Measurements from ENCODE around the gene ABCA2.
A peak's percentile ranks its signal among the peaks of the same experiment; 100 is the strongest.

ABCA2 gene

DNA sequence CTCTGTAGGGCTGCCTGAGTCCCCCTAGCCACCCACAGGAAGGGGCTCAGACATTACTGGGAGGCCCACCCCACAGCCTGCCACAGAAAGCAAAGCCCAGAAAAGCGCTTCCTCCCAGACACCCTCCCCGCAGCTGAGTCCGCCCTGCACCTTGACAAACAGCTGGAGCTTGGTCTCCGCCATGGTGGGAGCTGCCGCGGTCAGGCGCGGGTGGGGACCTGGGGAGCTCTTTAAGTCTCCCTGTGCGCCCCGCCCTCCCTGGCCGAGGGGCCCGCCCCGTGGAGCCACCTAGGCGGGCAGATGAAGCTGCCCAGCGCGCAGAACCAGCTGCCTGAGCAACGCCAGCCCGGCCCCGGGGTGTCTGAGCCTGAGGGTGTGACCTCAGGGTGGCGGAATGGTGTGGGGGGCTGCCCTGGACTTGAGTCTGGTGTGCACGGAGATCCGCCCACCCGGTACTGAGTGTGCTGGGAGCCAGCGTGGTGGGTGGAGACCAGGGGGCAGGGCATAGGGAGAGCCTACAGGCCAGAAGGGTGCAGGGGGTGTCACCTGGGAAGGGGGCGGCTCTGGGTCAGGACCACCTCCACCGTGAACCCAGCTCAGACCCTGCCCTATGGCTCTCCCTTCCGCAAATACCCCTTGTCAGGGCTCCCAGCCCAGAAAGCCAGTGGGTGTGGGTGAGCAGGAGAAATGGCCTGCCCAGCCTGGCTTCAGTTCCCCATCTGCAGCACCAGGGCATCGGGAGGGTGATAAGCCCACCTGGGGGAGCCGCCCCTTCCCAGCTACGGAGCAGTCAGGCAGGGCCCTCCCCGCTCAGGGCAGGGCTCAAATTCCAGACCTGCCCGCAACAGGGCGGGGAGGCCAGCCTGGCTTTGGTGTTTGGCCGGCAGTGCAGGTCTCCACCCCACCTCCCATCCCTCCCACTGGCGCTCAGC is 31.4 kb downstream of the ABCA2 start, which contains the start of gene CLIC3:
TSS of gene CLIC3 (minus strand) at position 208 of the 932 bp plus-strand sequence. CDS start at position 183, 25 bp downstream.
- Histone ChIP-seq H3K9me3 (ENCODE audit: control insufficient read depth in 1 of 2, low read length in 2 of 2) (no peaks in the 10 kb centered on the region), H3K4me3 (ENCODE audit: low read depth in 1 of 2, low read length in 2 of 2) (peak within 1 kb of the TSS; percentile 52 to 53), H3K9ac (ENCODE audit: low read depth in 1 of 2, low read length in 2 of 2) (peak within 1 kb of the TSS; percentile 32 to 43), H3K27me3 (ENCODE audit: control insufficient read depth in 1 of 2, insufficient read depth in 2 of 2, low read length in 2 of 2) (peaks cover 0 to 12% of the 10 kb centered on the region in 2 donors), H3K27ac (ENCODE audit: low read depth, low read length) (no peak within 1 kb of the TSS), H3K36me3 (ENCODE audit: control insufficient read depth in 1 of 2, insufficient read depth in 2 of 2, low read length in 2 of 2) (peaks cover 0 to 3% of the 10 kb centered on the region in 2 donors), H3K4me1 (ENCODE audit: control insufficient read depth in 1 of 2, insufficient read depth in 2 of 2, low read length in 2 of 2) (peaks cover 37 to 48% of the 10 kb centered on the region in 2 donors)

- H3K27me3 ChIP-seq (ENCODE audit: control insufficient read depth in 1 of 2, insufficient read depth in 2 of 2, low read length in 2 of 2) = peaks cover 0 to 12% of the 10 kb centered on the region in 2 donors
Measured at GRCh38 chr9:136995772-136996311, 32.2 kb downstream of the ABCA2 start.

DNA sequence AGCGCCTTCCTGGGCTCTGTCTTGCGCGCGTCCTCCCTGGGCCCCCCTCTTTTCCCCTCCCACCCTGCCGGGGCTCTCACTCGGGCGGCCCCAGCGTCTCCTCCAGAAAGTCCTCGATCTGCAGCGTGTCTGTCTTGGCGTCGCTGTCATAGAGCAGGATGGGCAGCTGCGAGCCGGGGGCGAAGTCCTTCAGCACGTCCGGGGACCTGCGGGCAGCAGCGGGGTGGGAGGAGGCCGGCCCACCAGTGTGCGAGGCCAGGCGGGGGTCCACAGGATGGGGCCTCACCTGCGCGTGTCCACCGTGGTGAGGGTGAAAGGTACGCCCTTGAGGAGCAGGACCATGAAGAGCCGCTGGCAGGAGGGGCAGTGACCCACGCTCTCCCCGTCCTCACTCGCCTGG is 32.7 kb downstream of the ABCA2 start:
- H3K36me3 ChIP-seq (ENCODE audit: control insufficient read depth in 1 of 2, insufficient read depth in 2 of 2, low read length in 2 of 2) = peaks cover 0 to 3% of the 10 kb centered on the region in 2 donors
- no peak overlapping the region for H3K4me3 ChIP-seq (ENCODE audit: low read depth in 1 of 2, low read length in 2 of 2)

More at GRCh38 chr9:136995772-136996311, 32.2 kb downstream of the ABCA2 start:
- Histone ChIP-seq H3K4me1 (ENCODE audit: control insufficient read depth in 1 of 2, insufficient read depth in 2 of 2, low read length in 2 of 2) (peaks cover 37 to 48% of the 10 kb centered on the region in 2 donors), H3K9ac (ENCODE audit: low read depth in 1 of 2, low read length in 2 of 2) (peak overlapping the region in 1 of 2 donors; percentile 32), H3K27ac (ENCODE audit: low read depth, low read length) (no peak overlapping the region), H3K4me3 (ENCODE audit: low read depth in 1 of 2, low read length in 2 of 2) (peak overlapping the region in 1 of 2 donors; percentile 53), H3K36me3 (ENCODE audit: control insufficient read depth in 1 of 2, insufficient read depth in 2 of 2, low read length in 2 of 2) (peaks cover 0 to 3% of the 10 kb centered on the region in 2 donors), H3K9me3 (ENCODE audit: control insufficient read depth in 1 of 2, low read length in 2 of 2) (no peaks in the 10 kb centered on the region)

GRCh38 chr9:136994888-136995230 is 33.2 kb downstream of the ABCA2 start:
- Histone ChIP-seq H3K4me1 (ENCODE audit: control insufficient read depth in 1 of 2, insufficient read depth in 2 of 2, low read length in 2 of 2) (peaks cover 37 to 48% of the 10 kb centered on the region in 2 donors), H3K9me3 (ENCODE audit: control insufficient read depth in 1 of 2, low read length in 2 of 2) (no peaks in the 10 kb centered on the region), H3K4me3 (ENCODE audit: low read depth in 1 of 2, low read length in 2 of 2) (no peak overlapping the region), H3K27me3 (ENCODE audit: control insufficient read depth in 1 of 2, insufficient read depth in 2 of 2, low read length in 2 of 2) (peaks cover 0 to 12% of the 10 kb centered on the region in 2 donors), H3K9ac (ENCODE audit: low read depth in 1 of 2, low read length in 2 of 2) (no peak overlapping the region), H3K36me3 (ENCODE audit: control insufficient read depth in 1 of 2, insufficient read depth in 2 of 2, low read length in 2 of 2) (peaks cover 0 to 3% of the 10 kb centered on the region in 2 donors), H3K27ac (ENCODE audit: low read depth, low read length) (no peak overlapping the region)

More for the DNA sequence above, 32.7 kb downstream of the ABCA2 start:
- Histone ChIP-seq H3K9me3 (ENCODE audit: control insufficient read depth in 1 of 2, low read length in 2 of 2) (no peaks in the 10 kb centered on the region), H3K27me3 (ENCODE audit: control insufficient read depth in 1 of 2, insufficient read depth in 2 of 2, low read length in 2 of 2) (peaks cover 0 to 12% of the 10 kb centered on the region in 2 donors), H3K27ac (ENCODE audit: low read depth, low read length) (no peak overlapping the region), H3K4me1 (ENCODE audit: control insufficient read depth in 1 of 2, insufficient read depth in 2 of 2, low read length in 2 of 2) (peaks cover 37 to 48% of the 10 kb centered on the region in 2 donors), H3K9ac (ENCODE audit: low read depth in 1 of 2, low read length in 2 of 2) (no peak overlapping the region)

DNA sequence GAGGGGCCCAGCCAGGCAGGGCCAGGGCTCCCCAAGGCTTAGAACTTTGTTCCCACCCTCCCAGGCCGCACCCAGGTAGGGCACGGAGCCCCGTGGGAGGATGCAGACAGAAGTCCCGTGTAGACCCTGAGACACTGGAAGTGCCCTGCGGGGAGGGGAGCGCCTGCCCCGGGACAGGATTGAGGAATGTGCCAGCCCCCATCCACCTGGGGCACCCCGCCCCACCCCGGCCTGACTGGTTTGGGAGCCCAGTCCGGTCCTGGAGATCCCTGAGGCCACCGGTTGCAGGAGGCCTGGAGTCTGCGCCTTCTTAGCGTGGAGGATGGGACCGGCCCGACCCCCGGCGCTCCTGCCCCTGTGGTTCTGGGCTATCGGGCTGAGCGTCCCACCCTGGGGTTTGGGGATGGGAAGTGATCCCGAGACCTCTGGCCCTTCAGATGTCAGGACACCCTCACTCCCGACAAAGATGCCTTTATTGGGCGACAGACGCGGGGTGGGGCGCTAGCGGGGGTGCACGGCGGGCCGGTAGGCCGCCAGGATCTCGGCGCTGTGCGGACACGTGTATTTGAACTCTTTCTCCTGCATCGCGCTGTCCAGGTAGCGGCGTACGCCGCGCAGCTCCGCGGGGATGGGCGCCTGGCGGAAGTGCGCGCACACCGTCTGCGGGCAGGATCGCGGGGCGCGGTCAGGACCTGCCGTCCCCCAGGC is 33.7 kb downstream of the ABCA2 start:
- Histone ChIP-seq H3K36me3 (ENCODE audit: control insufficient read depth in 1 of 2, insufficient read depth in 2 of 2, low read length in 2 of 2) (peaks cover 0 to 3% of the 10 kb centered on the region in 2 donors), H3K4me3 (ENCODE audit: low read depth in 1 of 2, low read length in 2 of 2) (no peak overlapping the region), H3K9me3 (ENCODE audit: control insufficient read depth in 1 of 2, low read length in 2 of 2) (no peaks in the 10 kb centered on the region), H3K27me3 (ENCODE audit: control insufficient read depth in 1 of 2, insufficient read depth in 2 of 2, low read length in 2 of 2) (peaks cover 0 to 12% of the 10 kb centered on the region in 2 donors), H3K27ac (ENCODE audit: low read depth, low read length) (no peak overlapping the region), H3K9ac (ENCODE audit: low read depth in 1 of 2, low read length in 2 of 2) (no peak overlapping the region), H3K4me1 (ENCODE audit: control insufficient read depth in 1 of 2, insufficient read depth in 2 of 2, low read length in 2 of 2) (peaks cover 37 to 48% of the 10 kb centered on the region in 2 donors)

DNA sequence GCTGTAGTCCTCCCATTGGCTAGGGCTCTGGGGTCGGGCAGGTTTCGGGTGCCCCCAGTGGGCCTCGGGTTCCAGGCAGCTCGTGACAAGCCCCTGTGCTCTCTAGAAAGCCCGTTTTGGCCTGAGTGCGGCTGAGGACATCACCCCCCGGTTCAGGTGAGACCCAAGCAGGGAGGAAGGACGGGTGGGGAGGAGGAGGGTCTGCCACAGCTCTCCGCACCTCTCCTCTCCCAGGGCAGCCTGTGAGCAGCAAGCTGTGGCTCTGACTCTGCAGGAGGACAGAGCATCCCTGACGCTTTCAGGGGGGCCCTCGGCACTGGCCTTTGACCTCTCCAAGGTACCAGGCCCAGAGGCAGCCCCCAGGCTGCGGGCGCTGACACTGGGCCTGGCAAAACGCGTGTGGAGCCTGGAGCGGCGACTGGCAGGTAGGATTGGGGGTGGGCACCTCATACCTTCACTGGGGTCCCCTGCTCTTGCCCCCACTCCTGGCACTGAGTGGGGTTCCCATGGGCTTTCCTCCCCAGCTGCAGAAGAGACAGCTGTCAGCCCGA is 35.1 kb downstream of the ABCA2 start:
- H3K36me3 ChIP-seq (ENCODE audit: control insufficient read depth in 1 of 2, insufficient read depth in 2 of 2, low read length in 2 of 2) = peaks cover 0 to 3% of the 10 kb centered on the region in 2 donors
- peaks cover 37 to 48% of the 10 kb centered on the region in 2 donors for H3K4me1 ChIP-seq (ENCODE audit: control insufficient read depth in 1 of 2, insufficient read depth in 2 of 2, low read length in 2 of 2)
- peak overlapping the region; percentile 73 for H3K9ac ChIP-seq (ENCODE audit: low read depth in 1 of 2, low read length in 2 of 2)
- H3K27ac ChIP-seq (ENCODE audit: low read depth, low read length) = peak overlapping the region; percentile 66
- no peaks in the 10 kb centered on the region for H3K9me3 ChIP-seq (ENCODE audit: control insufficient read depth in 1 of 2, low read length in 2 of 2)
- H3K4me3 ChIP-seq (ENCODE audit: low read depth in 1 of 2, low read length in 2 of 2) = peak overlapping the region; percentile 83 to 87
- peaks cover 0 to 12% of the 10 kb centered on the region in 2 donors for H3K27me3 ChIP-seq (ENCODE audit: control insufficient read depth in 1 of 2, insufficient read depth in 2 of 2, low read length in 2 of 2)

- peaks cover 32 to 42% of the 10 kb centered on the region in 2 donors for H3K4me1 ChIP-seq (ENCODE audit: control insufficient read depth in 1 of 2, insufficient read depth in 2 of 2, low read length in 2 of 2)
- H3K4me3 ChIP-seq (ENCODE audit: low read depth in 1 of 2, low read length in 2 of 2) = peak within 1 kb of the TSS; percentile 83 to 87
- H3K36me3 ChIP-seq (ENCODE audit: control insufficient read depth in 1 of 2, insufficient read depth in 2 of 2, low read length in 2 of 2) = peaks cover 0 to 3% of the 10 kb centered on the region in 2 donors
- H3K27ac ChIP-seq (ENCODE audit: low read depth, low read length) = peak within 1 kb of the TSS; percentile 85
- no peaks in the 10 kb centered on the region for H3K9me3 ChIP-seq (ENCODE audit: control insufficient read depth in 1 of 2, low read length in 2 of 2)
- peaks cover 0 to 7% of the 10 kb centered on the region in 2 donors for H3K27me3 ChIP-seq (ENCODE audit: control insufficient read depth in 1 of 2, insufficient read depth in 2 of 2, low read length in 2 of 2)
- H3K9ac ChIP-seq (ENCODE audit: low read depth in 1 of 2, low read length in 2 of 2) = peak within 1 kb of the TSS; percentile 73
Measured at GRCh38 chr9:136991993-136992818, 35.8 kb downstream of the ABCA2 start, which contains the start of gene PAXX. Gene PAXX (plus strand): TSS chr9:136992422. CDS start chr9:136992444, 22 bp downstream.

DNA sequence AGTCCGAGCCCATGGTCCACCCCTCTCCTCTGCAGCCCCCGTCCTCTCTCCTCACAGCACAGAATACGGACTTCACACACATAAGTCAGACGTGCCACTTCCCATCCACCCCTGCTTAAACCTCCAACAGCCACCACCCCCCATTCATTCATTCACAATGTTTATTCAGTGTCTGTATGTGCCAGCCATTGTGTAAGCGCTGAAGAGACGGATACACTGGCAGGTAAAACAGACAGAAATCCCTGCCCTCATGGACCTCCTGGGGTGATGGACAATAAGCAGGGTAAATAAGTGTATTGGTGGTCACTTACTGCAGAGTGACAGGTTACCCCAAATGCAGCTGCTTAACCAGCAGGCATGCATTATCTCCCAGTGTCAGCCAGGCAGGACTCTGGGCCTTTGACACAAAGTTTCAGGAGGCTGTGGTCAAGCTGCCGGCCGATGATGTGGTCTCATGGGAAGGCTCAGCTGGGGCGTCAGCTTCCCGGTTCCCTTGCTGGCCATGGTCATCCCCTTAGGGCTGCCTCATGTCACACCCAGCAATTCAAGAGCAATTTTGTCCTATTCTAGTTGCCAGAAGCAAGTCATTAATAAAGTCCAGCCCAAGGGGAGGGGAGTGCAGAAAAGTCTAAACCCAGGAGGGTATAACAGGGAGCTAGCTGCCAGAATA is 37.7 kb downstream of the ABCA2 start:
- Histone ChIP-seq H3K27ac (ENCODE audit: low read depth, low read length) (no peak overlapping the region), H3K9ac (ENCODE audit: low read depth in 1 of 2, low read length in 2 of 2) (no peak overlapping the region), H3K27me3 (ENCODE audit: control insufficient read depth in 1 of 2, insufficient read depth in 2 of 2, low read length in 2 of 2) (no peaks in the 10 kb centered on the region), H3K4me3 (ENCODE audit: low read depth in 1 of 2, low read length in 2 of 2) (no peak overlapping the region), H3K9me3 (ENCODE audit: control insufficient read depth in 1 of 2, low read length in 2 of 2) (no peaks in the 10 kb centered on the region), H3K36me3 (ENCODE audit: control insufficient read depth in 1 of 2, insufficient read depth in 2 of 2, low read length in 2 of 2) (peaks cover 0 to 3% of the 10 kb centered on the region in 2 donors), H3K4me1 (ENCODE audit: control insufficient read depth in 1 of 2, insufficient read depth in 2 of 2, low read length in 2 of 2) (peaks cover 17 to 25% of the 10 kb centered on the region in 2 donors)
